ENCODE data around the gene NCS1. TPM values are rescaled to one million over a fixed set of nuclear protein-coding genes. Genes with fewer than 3 reads are reported as not detected.

The NCS1 gene
- total and polyA plus RNA-seq, 9 of the 15 experiments (the other 6 are each of a cell fraction or from before 2014, with no cell fraction given): 0.28 to 27.0 (median 9.6) TPM

DNA sequence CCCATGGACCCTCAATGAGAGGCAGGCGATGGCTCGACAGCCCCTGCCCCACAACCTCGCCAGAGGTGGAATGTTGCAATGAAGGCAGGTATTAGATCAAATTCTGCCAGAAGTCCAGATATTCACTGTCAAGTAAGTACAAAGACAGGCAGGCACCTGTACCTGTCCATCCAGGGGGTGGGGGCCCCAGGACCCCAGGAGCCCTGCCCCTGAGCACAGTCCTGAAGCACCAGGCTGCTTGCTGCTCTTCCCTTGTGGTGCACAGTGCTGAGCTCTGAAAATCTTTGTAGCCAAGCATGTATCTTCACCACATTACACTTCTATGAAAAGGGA is 67.1 kb downstream of the NCS1 start:
- ATAC-seq (no peak), DNase-seq (ENCODE audit: extremely low read depth in 1 of 4, low spot score in 3 of 4) (no peak), FAIRE-seq (no peak)
- Histone ChIP-seq H3K9me1 (ENCODE audit: control insufficient read depth, insufficient read depth, low read length) (no peaks in the 10 kb centered on the region), H3K4me3 (no peak overlapping the region), H2AFZ (ENCODE audit: low read depth, low read length) (no peak overlapping the region), H3K4me2 (ENCODE audit: insufficient read depth, low read length) (no peak overlapping the region), H3K79me2 (ENCODE audit: control insufficient read depth, insufficient read depth, low read length) (no peaks in the 10 kb centered on the region), H3K4me1 (replicated peaks in 1 of 2; ENCODE audit: control insufficient read depth in 2 of 2, insufficient read depth in 2 of 2, low read length in 2 of 2) (peaks cover 27 to 40% of the 10 kb centered on the region in 2 experiments), H4K20me1 (replicated peaks; ENCODE audit: control insufficient read depth, insufficient read depth, low read length) (0 out of 2 replicates have a peak, but pooled peaks cover 4% of the 10 kb centered on the region), H3K36me3 (ENCODE audit: control insufficient read depth, insufficient read depth, low read length) (peaks cover under 1% of the 10 kb centered on the region; the same call in 1 of the 3 replicates), H3K27me3 (ENCODE audit: control insufficient read depth in 2 of 2, insufficient read depth in 2 of 2, low read length in 2 of 2) (no peaks in the 10 kb centered on the region), H3K9me3 (replicated peaks; ENCODE audit: control insufficient read depth, insufficient read depth, low read depth, low read length) (no peaks in the 10 kb centered on the region; the same call in 1 of the 2 replicates), H3K9ac (ENCODE audit: insufficient read depth in 1 of 2, low read depth in 2 of 2, low read length in 2 of 2) (no peak overlapping the region), H3K27ac (ENCODE audit: extremely low read depth, low read depth, low read length) (no peak overlapping the region)
- no TSS peak for BruUV-seq (replicated peaks)
- in situ Hi-C loops (cut with MboI) (loop anchor here (5.0 kb wide), 1 partner anchor 127 kb away; no protein-coding TSS in a partner anchor), intact Hi-C loops (cut with micrococcal nuclease) (no loop called here)
- POLR2A ChIA-PET: interaction anchor here (0.7 to 0.9 kb wide), 2 partner anchors 9 to 14 kb away, joined by 3 to 4 read pairs; no protein-coding TSS in a partner anchor
- CTCF ChIA-PET (ENCODE audit: low intra/inter-chr PET ratio): no interaction called here
- TF ChIP-seq FOXM1 (IDR thresholded peaks at IDR 0.05; ENCODE audit: low read depth) (no peak), FOXM1 (CRISPR knock-in tag; IDR thresholded peaks at IDR 0.05; ENCODE audit: low read depth) (no peak), ZNF165 (CRISPR knock-in tag; IDR thresholded peaks at IDR 0.05; ENCODE audit: borderline replicate concordance) (no peak), SAFB2 (IDR thresholded peaks at IDR 0.05; ENCODE audit: borderline replicate concordance, low read depth, low read length, severe bottlenecking) (no peak), MAFF (IDR thresholded peaks at IDR 0.05; ENCODE audit: low read length) (no peak), KDM4B (IDR thresholded peaks at IDR 0.05; ENCODE audit: borderline replicate concordance in 2 of 2, low read depth in 1 of 2) (no peak), ZNF780A (CRISPR knock-in tag; IDR thresholded peaks at IDR 0.05) (no peak), EP400 (IDR thresholded peaks at IDR 0.05) (no peak), ARHGAP35 (IDR thresholded peaks at IDR 0.05; ENCODE audit: partially characterized antibody) (no peak), FIP1L1 (IDR thresholded peaks at IDR 0.05; ENCODE audit: low read depth, low read length, poor library complexity, severe bottlenecking) (no peak), TRIM28 (IDR thresholded peaks at IDR 0.05) (no peak), FOS (IDR thresholded peaks at IDR 0.05; ENCODE audit: extremely low read depth, insufficient read length) (no peak), L3MBTL2 (IDR thresholded peaks at IDR 0.05) (no peak), TEAD2 (tag; IDR thresholded peaks at IDR 0.05) (no peak), SIX5 (IDR thresholded peaks at IDR 0.05; ENCODE audit: borderline replicate concordance in 1 of 2, insufficient read depth in 1 of 2, low read depth in 1 of 2, low read length in 2 of 2) (no peak), COPS2 (conservative IDR thresholded peaks at IDR 0.05) (no peak), NFYB (IDR thresholded peaks at IDR 0.05; ENCODE audit: extremely low read depth, insufficient read length) (no peak)
- WGBS (ENCODE audit: insufficient coverage, low coverage, missing lambda C conversion rate): 96% methylated on average over 3 of the region's 3 CpGs

All from K562 (cell line).